H9 (cell line): ENCODE results near the gene HS3ST3B1. TPM values are rescaled to one million over a fixed set of nuclear protein-coding genes. Genes with fewer than 3 reads are reported as not detected.

Experiments used
- DNase-seq: peaks from one replicate; pipeline ENCODE4 v3.0.0-alpha.2; 2017
- H2AFZ ChIP-seq: one replicate; pipeline ENCODE4 v1.6.1; 2013; ENCODE audit warnings: mild to moderate bottlenecking, low read length, control low read depth, moderate library complexity
- H2AK5ac ChIP-seq: 2 replicates; pipeline ENCODE4 v1.6.1; 2013; ENCODE audit warnings: low read length, control low read depth, mixed read lengths; ENCODE audit not compliant: insufficient read length
- H2BK120ac ChIP-seq: one replicate; pipeline ENCODE4 v1.6.1; 2013; ENCODE audit warnings: low read depth, mild to moderate bottlenecking, low read length, control low read depth, inconsistent platforms; ENCODE audit not compliant: poor library complexity, severe bottlenecking
- H2BK12ac ChIP-seq: 2 replicates; pipeline ENCODE4 v1.6.1; 2013; ENCODE audit warnings: low read length, control low read depth, mixed read lengths, low read depth; ENCODE audit not compliant: insufficient read length
- H2BK15ac ChIP-seq: 2 replicates; pipeline ENCODE4 v1.6.1; 2013; ENCODE audit warnings: low read depth, low read length, control low read depth
- H2BK20ac ChIP-seq: one replicate; pipeline ENCODE4 v1.6.1; 2013; ENCODE audit warnings: low read depth, mild to moderate bottlenecking, low read length, control low read depth, inconsistent platforms; ENCODE audit not compliant: poor library complexity, severe bottlenecking
- H2BK5ac ChIP-seq: 2 replicates; pipeline ENCODE4 v1.6.1; 2013; ENCODE audit warnings: low read length, control low read depth, mixed read lengths; ENCODE audit not compliant: insufficient read length
- H3K14ac ChIP-seq: 2 replicates; pipeline ENCODE4 v1.6.1; 2013; ENCODE audit warnings: low read length, control low read depth; ENCODE audit not compliant: insufficient read depth
- H3K18ac ChIP-seq: 2 replicates; pipeline ENCODE4 v1.6.1; 2013; ENCODE audit warnings: low read depth, mild to moderate bottlenecking, mixed read lengths, low read length, control low read depth; ENCODE audit not compliant: insufficient read length
- H3K23ac ChIP-seq: 2 replicates; pipeline ENCODE4 v1.6.1; 2013; ENCODE audit warnings: low read length, control low read depth, mixed read lengths, low read depth; ENCODE audit not compliant: insufficient read length
- H3K23me2 ChIP-seq: 2 replicates; pipeline ENCODE4 v1.6.1; 2013; ENCODE audit warnings: low read depth, mild to moderate bottlenecking, mixed read lengths, low read length, control low read depth; ENCODE audit not compliant: insufficient read length, poor library complexity, severe bottlenecking
- H3K27ac ChIP-seq: 2 replicates; pipeline ENCODE4 v1.5.1; 2013; ENCODE audit warnings: low read length, control low read depth, mixed read lengths, low read depth; ENCODE audit not compliant: insufficient read length
- H3K27me3 ChIP-seq: 2 replicates; pipeline ENCODE4 v1.6.1; 2013; ENCODE audit warnings: low read length, control low read depth, inconsistent platforms; ENCODE audit not compliant: insufficient read depth
- H3K4ac ChIP-seq: 2 replicates; pipeline ENCODE4 v1.6.1; 2013; ENCODE audit warnings: low read depth, mild to moderate bottlenecking, control low read depth, inconsistent platforms, low read length, moderate library complexity
- H3K4me1 ChIP-seq: 2 replicates; pipeline ENCODE4 v1.6.1; 2013; ENCODE audit warnings: low read length, control low read depth, inconsistent platforms; ENCODE audit not compliant: insufficient read depth
- H3K4me2 ChIP-seq: 2 replicates; pipeline ENCODE4 v1.6.1; 2013; ENCODE audit warnings: low read length, control low read depth, mixed read lengths; ENCODE audit not compliant: insufficient read length, insufficient read depth
- H3K56ac ChIP-seq: 2 replicates; pipeline ENCODE4 v1.6.1; 2013; ENCODE audit warnings: low read depth, mild to moderate bottlenecking, mixed read lengths, low read length, control low read depth; ENCODE audit not compliant: insufficient read length
- H3K79me1 ChIP-seq: 2 replicates; pipeline ENCODE4 v1.6.1; 2013; ENCODE audit warnings: low read depth, mild to moderate bottlenecking, moderate library complexity, low read length, control low read depth, inconsistent platforms; ENCODE audit not compliant: insufficient read depth, poor library complexity, severe bottlenecking
- H3K79me2 ChIP-seq: 2 replicates; pipeline ENCODE4 v1.6.1; 2013; ENCODE audit warnings: low read length, control low read depth, inconsistent platforms; ENCODE audit not compliant: insufficient read depth
- H3K9ac ChIP-seq: 2 replicates; pipeline ENCODE4 v1.6.1; 2013; ENCODE audit warnings: low read length, control low read depth, mixed read lengths; ENCODE audit not compliant: insufficient read length; ENCODE audit errors: extremely low read depth
- H3K9me3 ChIP-seq: one replicate; pipeline ENCODE4 v1.6.1; 2013; ENCODE audit warnings: low read depth, low read length, inconsistent platforms; ENCODE audit not compliant: control insufficient read depth
- H3T11ph ChIP-seq: one replicate; pipeline ENCODE4 v1.6.1; 2013; ENCODE audit warnings: mild to moderate bottlenecking, low read length, control low read depth, inconsistent platforms
- H4K20me1 ChIP-seq: one replicate; pipeline ENCODE4 v1.6.1; 2013; ENCODE audit not compliant: control insufficient read depth, insufficient read length, insufficient read depth
- H4K5ac ChIP-seq: 2 replicates; pipeline ENCODE4 v1.6.1; 2013; ENCODE audit warnings: low read depth, mild to moderate bottlenecking, mixed read lengths, low read length, control low read depth; ENCODE audit not compliant: insufficient read length
- H4K8ac ChIP-seq: replicated peaks from 2 replicates; pipeline ENCODE4 v1.6.1; 2013; ENCODE audit warnings: low read length, control low read depth, mixed read lengths, low read depth; ENCODE audit not compliant: insufficient read length
- H4K91ac ChIP-seq: 2 replicates; pipeline ENCODE4 v1.6.1; 2013; ENCODE audit warnings: low read depth, mild to moderate bottlenecking, moderate library complexity, mixed read lengths, low read length, control low read depth; ENCODE audit not compliant: insufficient read length
- H3K27ac Mint-ChIP-seq, 3 experiments: 2 replicates in 2 of 3; 3 replicates in 1 of 3; pipeline ENCODE4 v1.8.0; 2020 to 2021; ENCODE audit warnings: mixed read lengths in 3 of 3, mild to moderate bottlenecking in 1 of 3, moderate library complexity in 1 of 3
- H3K27me3 Mint-ChIP-seq: 2 replicates; pipeline ENCODE4 v1.8.0; 2021; ENCODE audit warnings: low read depth, mild to moderate bottlenecking, moderate library complexity, mixed read lengths
- H3K36me3 Mint-ChIP-seq, 3 experiments: 2 replicates in 2 of 3; 3 replicates in 1 of 3; pipeline ENCODE4 v1.8.0; 2020 to 2021; ENCODE audit warnings: low read depth in 3 of 3, mixed read lengths in 3 of 3; ENCODE audit not compliant: insufficient read depth in 1 of 3
- H3K4me1 Mint-ChIP-seq, 2 experiments: 2 replicates each; pipeline ENCODE4 v1.8.0; 2020; ENCODE audit warnings: mixed read lengths in 2 of 2
- H3K4me3 Mint-ChIP-seq, 2 experiments: 2 replicates in 1 of 2; 3 replicates in 1 of 2; pipeline ENCODE4 v1.8.0; 2020 to 2021; ENCODE audit warnings: mild to moderate bottlenecking in 2 of 2, mixed read lengths in 2 of 2, moderate library complexity in 1 of 2
- H3K9me3 Mint-ChIP-seq, 2 experiments: 2 replicates in 1 of 2; 3 replicates in 1 of 2; pipeline ENCODE4 v1.8.0; 2020; ENCODE audit warnings: mild to moderate bottlenecking in 2 of 2, mixed read lengths in 2 of 2, moderate library complexity in 1 of 2
- CTCF ChIP-seq: fragments of 200-600 bp; sonication (generic); conservative IDR thresholded peaks from 3 replicates; pipeline ENCODE4 v1.8.0; 2021; ENCODE audit warnings: antibody characterized with exemption, mild to moderate bottlenecking
- WGBS: extraction: QIAGEN DNeasy Blood & Tissue Kit; methylation state at CpG from one replicate; pipeline ENCODE4 v1.1.7; 2013; ENCODE audit warnings: missing lambda C conversion rate, low lambda C conversion rate, mixed read lengths; ENCODE audit not compliant: insufficient read length; ENCODE audit errors: extremely low coverage; 5-methylcytosine and 5-hydroxymethylcytosine counted together
- total RNA-seq: library from RNA; stranded (reverse); gene quantifications from 2 replicates; pipeline ENCODE4 v1.2.1, GENCODE V29; 2021

The HS3ST3B1 gene
- total RNA-seq, 1 experiment from 2014 or later, result 2.8 TPM

- DNase-seq, result no peak
- Histone ChIP-seq H2BK120ac (no peak overlapping the region), H2AK5ac (no peak overlapping the region), H3K4me1 (peaks cover 21% of the 10 kb centered on the region; the same call in 1 of the 2 replicates), H3K4ac (no peak overlapping the region), H4K5ac (no peak overlapping the region), H4K91ac (no peak overlapping the region), H2BK5ac (no peak overlapping the region), H3K79me2 (peaks cover 2% of the 10 kb centered on the region; the same call in 1 of the 2 replicates), H3K9ac (no peak overlapping the region), H3K14ac (no peak overlapping the region), H4K20me1 (no peaks in the 10 kb centered on the region), H3T11ph (no peak overlapping the region), H2BK12ac (no peak overlapping the region), H3K56ac (no peak overlapping the region), H4K8ac (no peak overlapping the region), H3K4me2 (no peak overlapping the region), H3K23ac (no peak overlapping the region), H2AFZ (no peak overlapping the region), H2BK20ac (no peak overlapping the region), H2BK15ac (no peak overlapping the region), H3K79me1 (no peaks in the 10 kb centered on the region), H3K23me2 (no peaks in the 10 kb centered on the region), H3K27me3 (no peaks in the 10 kb centered on the region), H3K18ac (no peak overlapping the region), H3K27ac (no peak overlapping the region), H3K9me3 (no peaks in the 10 kb centered on the region)
- Mint-ChIP-seq H3K4me1 (peaks cover 56 to 60% of the 10 kb centered on the region in 2 experiments), H3K9me3 (no peaks in the 10 kb centered on the region), H3K27me3 (peaks cover 10% of the 10 kb centered on the region), H3K4me3 (no peak overlapping the region), H3K27ac (no peak overlapping the region), H3K36me3 (no peaks in the 10 kb centered on the region; a peak in 1 of 7 replicates)
- TF ChIP-seq CTCF, result no peak
- WGBS, result no CpG with 5 or more reads among the region's 13 CpGs
Measured at GRCh38 chr17:14320734-14321475, 20.0 kb downstream of the HS3ST3B1 start.
